HG02973 (cell line): ENCODE data around the gene JHY.
A peak's percentile ranks its signal among the peaks of the same experiment; 100 is the strongest.
"Not testable (repeated sequence)": the region's sequence is repeated elsewhere in the genome, so short reads cannot be mapped to it uniquely, and the experiment has no call there.

ENCODE experiments used
- ATAC-seq: cut with Tn5 transposase; IDR thresholded peaks from one replicate; pipeline ENCODE4 v1.9.1; 2021; ENCODE audit warnings: moderate library complexity; ENCODE audit not compliant: unreplicated experiment

JHY gene

DNA sequence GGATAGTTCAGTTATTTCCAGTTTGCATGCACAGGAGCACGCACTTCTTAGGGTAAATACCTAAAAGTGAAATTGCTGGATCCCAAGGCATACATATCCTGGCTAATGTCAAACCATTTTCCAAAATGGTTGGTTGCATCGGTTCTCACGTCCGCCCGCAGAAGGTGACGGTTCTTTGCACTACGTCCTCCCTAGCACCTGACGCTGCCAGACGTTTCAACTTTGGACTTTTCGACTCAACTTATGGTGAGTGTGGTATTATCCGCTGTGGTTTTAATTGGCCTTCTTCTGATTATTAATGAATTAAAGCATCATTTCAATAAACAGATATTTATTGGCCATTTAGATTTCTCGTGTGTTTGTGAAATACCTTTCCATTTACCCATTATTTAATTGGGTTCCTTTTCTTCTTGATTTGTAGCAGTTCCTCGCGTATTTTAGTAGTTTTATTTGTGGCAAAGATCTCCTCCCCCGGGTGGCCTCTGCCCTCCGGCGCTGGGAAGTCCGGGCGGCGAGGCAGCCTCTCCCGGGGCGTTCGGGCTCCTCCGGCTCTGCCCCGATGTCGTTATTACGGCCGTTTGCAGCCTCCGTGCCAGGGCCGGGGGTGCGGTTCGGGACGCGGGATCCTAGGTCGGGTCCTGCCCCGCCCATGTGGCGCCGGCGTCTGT lies at the start of gene JHY:
JHY (plus strand) TSS at position 571 of the 668 bp plus-strand sequence. CDS start 3,091 bp downstream, outside the sequence.
- no peak for ATAC-seq

DNA sequence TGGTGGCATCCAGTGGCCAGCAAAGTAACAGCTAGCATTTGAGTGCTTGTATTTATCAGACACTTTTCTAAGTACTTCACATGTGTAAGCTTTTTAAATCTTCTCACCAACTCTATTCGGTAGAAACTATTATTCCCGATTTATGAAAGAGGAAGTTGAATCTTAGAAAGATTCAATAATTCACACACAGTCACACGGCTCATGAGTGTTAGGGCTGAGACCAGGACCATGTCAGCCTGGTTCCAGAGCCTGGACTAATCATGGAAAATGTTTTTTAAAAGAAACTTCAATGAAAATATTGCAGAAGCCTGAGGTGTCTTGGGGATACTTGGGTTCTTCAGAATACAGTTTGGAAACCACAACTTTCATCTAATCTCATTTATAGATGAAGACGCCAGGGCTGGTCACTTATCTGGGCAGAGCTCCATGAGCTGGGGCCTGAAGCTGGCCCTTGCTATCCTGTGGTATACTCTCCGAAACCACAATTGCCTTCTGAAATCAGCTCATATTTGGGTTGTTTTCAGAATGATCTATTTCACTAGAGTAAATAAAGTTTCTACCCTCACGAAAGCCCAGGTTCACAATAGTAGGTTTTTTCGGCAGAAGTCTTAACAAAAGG lies 48.6 kb upstream of the JHY start:
- no peak for ATAC-seq

- ATAC-seq = no peak
Measured at GRCh38 chr11:122836916-122837315, 45.6 kb upstream of the JHY start.

- ATAC-seq = no peak
Measured at GRCh38 chr11:122837528-122838346, 44.8 kb upstream of the JHY start.

GRCh38 chr11:122843281-122844141 lies 39.0 kb upstream of the JHY start:
- peak; percentile 84 for ATAC-seq

DNA sequence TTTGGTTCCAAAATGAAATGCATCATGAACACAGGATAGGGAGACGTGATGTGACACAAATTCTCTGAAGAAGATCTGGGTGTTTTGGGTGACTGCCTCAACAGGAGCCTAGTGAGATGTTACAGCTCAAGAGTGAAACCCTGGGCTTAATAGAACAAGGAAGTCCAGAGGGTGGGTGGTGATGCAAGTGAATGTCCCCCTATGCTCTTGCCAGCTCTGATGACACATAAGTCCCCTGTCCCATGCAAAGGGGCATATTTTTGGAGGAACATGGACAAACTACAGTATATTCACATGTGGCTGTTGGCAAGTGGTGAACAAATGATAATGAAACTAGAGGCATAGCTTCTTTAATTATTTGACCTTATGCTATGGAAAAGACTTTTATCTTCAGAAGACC lies 35.1 kb upstream of the JHY start:
- ATAC-seq = no peak

DNA sequence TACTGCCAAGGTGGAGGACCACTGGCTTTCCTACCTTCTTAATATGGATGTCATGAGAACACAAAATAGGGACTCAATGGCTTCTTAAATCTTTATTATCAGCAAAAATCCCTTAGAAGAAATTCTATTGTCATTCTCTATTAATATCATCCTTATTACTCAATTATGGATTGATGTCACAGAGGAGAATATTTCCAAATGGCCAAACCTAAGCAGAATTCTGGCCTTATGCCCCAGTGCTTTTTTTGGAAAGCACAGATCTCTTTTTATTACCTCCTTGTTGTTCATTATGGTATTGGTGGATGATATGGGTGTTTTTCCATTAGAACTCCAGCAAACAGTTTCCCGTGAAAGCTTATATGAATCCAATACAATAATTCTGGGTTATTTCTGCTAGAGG lies 34.4 kb upstream of the JHY start:
- no peak for ATAC-seq

DNA sequence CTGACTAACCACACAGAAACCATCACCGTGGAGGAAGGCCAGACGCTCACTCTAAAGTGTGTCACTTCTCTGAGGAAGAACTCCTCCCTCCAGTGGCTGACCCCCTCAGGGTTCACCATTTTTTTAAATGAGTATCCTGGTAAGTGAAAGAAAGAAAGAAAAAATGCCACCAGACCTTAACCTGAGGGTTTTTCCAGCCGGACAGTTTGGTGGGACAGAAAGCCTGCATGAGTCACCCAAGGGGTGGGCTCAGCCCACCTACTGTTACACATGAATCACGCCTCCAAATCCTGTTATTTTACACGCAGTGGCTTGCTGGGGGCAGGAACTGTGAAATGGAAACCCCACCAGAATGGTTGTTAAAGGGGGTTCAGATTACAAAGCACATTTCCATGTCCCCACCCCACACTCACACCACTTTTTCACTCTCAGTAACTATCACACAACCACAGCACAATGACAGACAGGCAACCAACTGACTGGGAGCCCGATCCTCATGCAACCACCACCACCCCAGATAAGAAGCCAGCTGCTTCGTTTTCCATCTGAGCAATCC lies 32.4 kb upstream of the JHY start:
- no peak for ATAC-seq

- ATAC-seq = peak; percentile 52
Measured at GRCh38 chr11:122851366-122851966, 31.1 kb upstream of the JHY start.

- ATAC-seq = no peak
Measured at GRCh38 chr11:122852074-122852795, 30.3 kb upstream of the JHY start.

- ATAC-seq = no peak
Measured at GRCh38 chr11:122852796-122853160, 29.8 kb upstream of the JHY start.

GRCh38 chr11:122853261-122853660 lies 29.3 kb upstream of the JHY start:
- ATAC-seq = no peak

DNA sequence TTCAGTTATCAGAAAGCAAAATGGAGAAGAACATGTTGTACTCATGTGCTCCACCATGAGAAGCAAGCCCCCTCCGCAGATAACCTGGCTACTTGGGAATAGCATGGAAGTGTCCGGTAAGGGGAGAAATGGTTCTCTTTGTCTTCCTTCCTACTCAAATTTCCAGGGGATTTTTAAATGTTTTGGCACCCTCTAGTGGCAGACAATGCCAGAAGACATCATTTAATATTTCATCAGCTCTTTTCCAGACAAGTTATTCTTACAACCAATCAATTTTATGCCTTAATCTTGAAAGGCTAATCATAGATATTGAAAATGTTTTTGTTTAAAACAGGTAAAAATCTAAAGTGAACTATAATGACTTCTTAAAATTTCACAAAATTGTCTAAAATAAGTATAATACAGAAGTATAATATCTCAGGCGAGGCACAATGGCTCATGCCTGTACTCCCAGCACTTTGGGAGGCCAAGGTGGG lies 28.6 kb upstream of the JHY start:
- ATAC-seq = no peak

- ATAC-seq = no peak
Measured at GRCh38 chr11:122861631-122862030, 20.9 kb upstream of the JHY start.

GRCh38 chr11:122862091-122862490 lies 20.5 kb upstream of the JHY start:
- no peak for ATAC-seq

DNA sequence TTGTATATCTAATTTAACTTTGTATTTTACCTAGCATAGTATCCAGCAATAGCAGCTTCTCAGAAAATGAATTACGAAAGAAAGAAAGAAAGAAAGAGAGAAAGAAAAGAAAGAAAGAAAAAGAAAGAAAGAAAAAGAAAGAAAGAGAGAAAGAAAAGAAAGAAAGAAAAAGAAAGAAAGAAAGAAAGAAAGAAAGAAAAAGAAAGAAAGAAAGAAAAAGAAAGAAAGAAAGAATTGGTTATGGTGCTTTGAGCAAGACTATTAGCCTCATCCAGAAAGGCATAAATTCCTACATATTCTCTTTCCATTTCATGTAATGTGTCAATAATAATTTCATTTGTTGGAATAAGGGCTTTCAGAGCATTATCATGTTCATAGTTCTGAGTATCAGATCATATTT lies 19.4 kb upstream of the JHY start:
- not testable (repeated sequence) for ATAC-seq

GRCh38 chr11:122863704-122864326 lies 18.7 kb upstream of the JHY start:
- ATAC-seq = no peak

DNA sequence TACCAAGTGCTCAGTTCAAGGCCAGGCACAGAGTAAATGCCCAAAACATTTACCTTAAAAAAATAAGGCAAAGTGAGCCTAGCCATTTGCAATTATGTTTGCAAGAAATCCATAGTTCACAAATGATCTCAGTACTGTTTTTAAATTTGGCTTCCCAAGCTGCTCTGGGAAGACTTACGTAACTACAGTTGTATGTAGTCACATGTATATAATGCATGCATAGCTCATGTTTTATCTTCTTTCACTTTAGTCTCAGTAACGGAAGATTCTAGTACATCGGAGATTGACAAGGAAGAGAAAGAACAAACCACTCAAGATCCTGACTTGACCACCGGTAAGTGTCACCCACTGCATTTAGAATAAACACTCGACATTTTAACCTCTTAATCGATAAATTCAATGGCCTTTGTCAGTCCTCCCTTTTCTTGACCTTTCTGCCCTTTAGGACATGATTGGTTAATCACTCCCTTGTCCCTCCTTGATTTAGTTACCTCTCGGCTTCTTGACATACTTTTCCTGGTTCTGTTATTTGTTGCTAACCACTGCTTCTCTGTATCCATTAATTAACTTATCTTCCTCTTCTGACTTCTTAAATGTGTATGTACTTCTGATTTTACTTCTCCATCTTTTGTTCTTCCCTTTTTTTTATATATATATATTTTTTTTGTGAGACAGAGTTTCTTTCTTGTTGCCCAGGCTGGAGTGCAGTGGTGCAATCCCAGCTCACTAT lies 18.0 kb upstream of the JHY start:
- ATAC-seq = no peak
